HepG2 (cell line): Measurements from ENCODE around the gene MAP4K3. TPM values are rescaled to one million over a fixed set of nuclear protein-coding genes. Genes with fewer than 3 reads are reported as not detected.
A peak's percentile ranks its signal among the peaks of the same experiment; 100 is the strongest.

ENCODE experiments used
- ARNT2 ChIP-seq: sonication (generic); formaldehyde crosslinking; IDR thresholded peaks from 2 replicates; pipeline ENCODE4 v1.8.0; 2022; ENCODE audit warnings: mild to moderate bottlenecking, low read depth, missing genetic modification reagents, moderate library complexity
- DNMT3B ChIP-seq: conservative IDR thresholded peaks from 2 replicates; pipeline ENCODE4 v1.6.1; 2016; ENCODE audit warnings: missing biosample characterization, control low read depth
- KDM5A ChIP-seq: fragments of 200-600 bp; sonication (generic); IDR thresholded peaks from 2 replicates; pipeline ENCODE4 v1.7.0; 2018; ENCODE audit warnings: antibody characterized with exemption, mild to moderate bottlenecking, low read length, borderline replicate concordance
- MED1 ChIP-seq: sonication (generic); formaldehyde crosslinking; IDR thresholded peaks from 2 replicates; pipeline ENCODE4 v1.4.0; 2020; ENCODE audit warnings: missing genetic modification reagents
- NFIC ChIP-seq: IDR thresholded peaks from 2 replicates; pipeline ENCODE4 v1.6.1; 2012; ENCODE audit warnings: mild to moderate bottlenecking, low read length, inconsistent platforms
- NR3C1 ChIP-seq: sonication (generic); formaldehyde crosslinking; IDR thresholded peaks from 2 replicates; pipeline ENCODE4 v1.4.0; 2020; ENCODE audit warnings: missing genetic modification reagents
- SMAD1 ChIP-seq: sonication (generic); formaldehyde crosslinking; IDR thresholded peaks from 2 replicates; pipeline ENCODE4 v1.4.0; 2020; ENCODE audit warnings: missing genetic modification reagents, low read depth, mild to moderate bottlenecking, borderline replicate concordance
- SRSF1 ChIP-seq: fragments of 200-400 bp; formaldehyde crosslinking; optimal IDR thresholded peaks from 2 replicates; pipeline ENCODE3; 2017; ENCODE audit warnings: mild to moderate bottlenecking, low read depth, low read length, moderate library complexity
- SSRP1 ChIP-seq: IDR thresholded peaks from 2 replicates; pipeline ENCODE4 v1.6.1; 2016; ENCODE audit warnings: control low read depth
- TCF7 ChIP-seq: sonication (generic); IDR thresholded peaks from 2 replicates; pipeline ENCODE4 v1.6.1; 2016; ENCODE audit warnings: antibody characterized with exemption, low read depth
- YEATS4 ChIP-seq: sonication (generic); formaldehyde crosslinking; IDR thresholded peaks from 2 replicates; pipeline ENCODE4 v1.4.0; 2020; ENCODE audit warnings: missing genetic modification reagents, borderline replicate concordance
- ZBTB20 ChIP-seq: sonication (generic); formaldehyde crosslinking; IDR thresholded peaks from 2 replicates; pipeline ENCODE4 v1.8.1; 2023; ENCODE audit warnings: missing genetic modification reagents, low read depth, mild to moderate bottlenecking, borderline replicate concordance
- ZFP36 ChIP-seq: fragments of 150-350 bp; IDR thresholded peaks from 2 replicates; pipeline ENCODE4 v1.6.1; 2018; ENCODE audit warnings: borderline replicate concordance, low read length, low read depth; ENCODE audit not compliant: partially characterized antibody
- ZNF234 ChIP-seq: sonication (generic); formaldehyde crosslinking; conservative IDR thresholded peaks from 2 replicates; pipeline ENCODE4 v1.5.1; 2020; ENCODE audit warnings: mild to moderate bottlenecking, missing genetic modification reagents
- ZNF3 ChIP-seq: IDR thresholded peaks from 2 replicates; pipeline ENCODE4 v1.7.0; 2017; ENCODE audit warnings: inconsistent platforms
- ZNF430 ChIP-seq: sonication (generic); formaldehyde crosslinking; IDR thresholded peaks from 2 replicates; pipeline ENCODE4 v1.9.0; 2021; ENCODE audit warnings: mild to moderate bottlenecking, missing genetic modification reagents
- ZNF841 ChIP-seq: sonication (generic); formaldehyde crosslinking; IDR thresholded peaks from 2 replicates; pipeline ENCODE4 v1.8.1; 2023; ENCODE audit warnings: missing genetic modification reagents, borderline replicate concordance
- polyA plus RNA-seq, 8 experiments: library from polyadenylated mRNA; depleted of rRNA in 3 of 8; stranded (reverse) in 7 of 8; unstranded in 1 of 8; fragments of >200 nt; fragmentation: Illumina TruSeq in 4 of 8; extraction: Trizol in 4 of 8; gene quantifications; 2 replicates each; pipeline versions ENCODE4 v1.2.1 to v1.2.3, GENCODE V29; 2011 to 2016; ENCODE audit warnings: low read depth in 4 of 8, missing spikeins in 1 of 8, mixed read lengths in 1 of 8; ENCODE audit not compliant: insufficient read depth in 1 of 8
- total RNA-seq, 5 experiments: library from RNA; depleted of rRNA; stranded (reverse); fragments of >200 nt; fragmentation: Illumina TruSeq; extraction: Trizol; gene quantifications; 2 replicates each; pipeline ENCODE4 v1.2.3, GENCODE V29; 2016; ENCODE audit warnings: low read depth in 1 of 5
- TF ChIP-seq, protein P1 (sequence below): sonication (generic); formaldehyde crosslinking; IDR thresholded peaks from 2 replicates; pipeline ENCODE4 v1.8.0; 2023; ENCODE audit warnings: mild to moderate bottlenecking, missing genetic modification reagents
- TF ChIP-seq, protein P2 (sequence below): sonication (generic); formaldehyde crosslinking; IDR thresholded peaks from 2 replicates; pipeline ENCODE4 v1.8.0; 2022; ENCODE audit warnings: mild to moderate bottlenecking, missing genetic modification reagents
- TF ChIP-seq, protein P3 (sequence below): sonication (generic); formaldehyde crosslinking; IDR thresholded peaks from 2 replicates; pipeline ENCODE4 v1.4.0; 2020; ENCODE audit warnings: missing genetic modification reagents, borderline replicate concordance
- TF ChIP-seq, protein P4 (sequence below): sonication (generic); formaldehyde crosslinking; IDR thresholded peaks from 2 replicates; pipeline ENCODE4 v1.4.0; 2020; ENCODE audit warnings: missing genetic modification reagents

Gene MAP4K3
- total and polyA plus RNA-seq, 2 of the 13 experiments (the other 11 are each of a cell fraction or from before 2014, with no cell fraction given) = 45.9 to 53.2 TPM

DNA sequence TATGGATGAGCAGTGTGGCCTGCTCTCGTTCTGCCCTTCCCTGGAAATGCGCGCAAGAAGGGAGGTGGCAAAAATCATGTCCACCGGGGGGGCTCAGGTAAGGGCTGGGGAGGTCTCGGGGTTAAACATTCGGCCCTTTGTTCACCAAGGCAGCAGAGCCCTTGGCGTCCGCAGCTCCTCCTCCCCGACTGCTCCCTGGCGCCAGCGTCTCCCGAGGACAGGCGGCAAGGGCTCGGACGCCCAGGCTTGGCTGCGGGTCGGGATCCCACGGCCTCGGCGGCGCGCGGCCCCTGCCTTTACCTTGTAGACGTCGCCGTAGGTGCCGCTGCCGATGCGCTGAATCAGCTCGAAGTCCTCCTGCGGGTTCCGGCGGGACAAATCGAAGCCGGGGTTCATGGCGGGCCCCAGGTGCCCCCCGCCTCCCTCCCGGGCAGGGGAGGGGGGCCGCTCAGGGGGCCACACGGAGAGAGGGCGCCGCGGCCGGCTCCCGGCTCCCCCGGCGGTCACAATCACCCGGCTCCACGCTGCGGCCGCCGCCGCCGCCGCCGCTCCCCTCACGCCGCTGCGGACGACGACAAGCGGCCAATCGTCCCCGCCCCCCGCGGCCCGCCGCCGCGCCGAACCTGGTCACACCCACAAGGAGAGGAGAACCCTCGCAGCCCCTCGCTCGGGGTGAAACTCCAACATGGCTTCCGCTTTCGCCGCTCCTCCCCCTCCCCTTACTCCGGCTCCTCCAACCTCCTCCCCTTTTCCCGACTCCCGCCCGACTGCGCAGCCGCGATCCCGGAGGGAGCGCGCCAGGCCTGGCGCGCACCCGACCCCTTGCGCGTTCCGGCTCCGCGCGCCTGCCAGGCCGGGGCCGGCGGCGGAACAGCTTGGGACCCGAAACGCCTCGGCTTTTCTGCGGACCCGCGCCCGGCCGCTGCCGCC is at the start of gene MAP4K3 (continued):
- TF ChIP-seq, protein P1, sequence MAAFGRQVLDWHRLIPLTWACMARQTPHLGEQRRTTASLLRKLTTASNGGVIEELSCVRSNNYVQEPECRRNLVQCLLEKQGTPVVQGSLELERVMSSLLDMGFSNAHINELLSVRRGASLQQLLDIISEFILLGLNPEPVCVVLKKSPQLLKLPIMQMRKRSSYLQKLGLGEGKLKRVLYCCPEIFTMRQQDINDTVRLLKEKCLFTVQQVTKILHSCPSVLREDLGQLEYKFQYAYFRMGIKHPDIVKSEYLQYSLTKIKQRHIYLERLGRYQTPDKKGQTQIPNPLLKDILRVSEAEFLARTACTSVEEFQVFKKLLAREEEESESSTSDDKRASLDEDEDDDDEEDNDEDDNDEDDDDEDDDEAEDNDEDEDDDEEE (CRISPR knock-in tag) = peak; percentile 72; the same call in 1 of the 2 replicates
- peak; percentile 88 for TF ChIP-seq SRSF1
- no peak for TF ChIP-seq ZFP36
- TF ChIP-seq, protein P2, sequence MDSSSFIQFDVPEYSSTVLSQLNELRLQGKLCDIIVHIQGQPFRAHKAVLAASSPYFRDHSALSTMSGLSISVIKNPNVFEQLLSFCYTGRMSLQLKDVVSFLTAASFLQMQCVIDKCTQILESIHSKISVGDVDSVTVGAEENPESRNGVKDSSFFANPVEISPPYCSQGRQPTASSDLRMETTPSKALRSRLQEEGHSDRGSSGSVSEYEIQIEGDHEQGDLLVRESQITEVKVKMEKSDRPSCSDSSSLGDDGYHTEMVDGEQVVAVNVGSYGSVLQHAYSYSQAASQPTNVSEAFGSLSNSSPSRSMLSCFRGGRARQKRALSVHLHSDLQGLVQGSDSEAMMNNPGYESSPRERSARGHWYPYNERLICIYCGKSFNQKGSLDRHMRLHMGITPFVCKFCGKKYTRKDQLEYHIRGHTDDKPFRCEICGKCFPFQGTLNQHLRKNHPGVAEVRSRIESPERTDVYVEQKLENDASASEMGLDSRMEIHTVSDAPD (CRISPR knock-in tag) = no peak; the same call in 1 of the 2 replicates
- TF ChIP-seq, protein P3, sequence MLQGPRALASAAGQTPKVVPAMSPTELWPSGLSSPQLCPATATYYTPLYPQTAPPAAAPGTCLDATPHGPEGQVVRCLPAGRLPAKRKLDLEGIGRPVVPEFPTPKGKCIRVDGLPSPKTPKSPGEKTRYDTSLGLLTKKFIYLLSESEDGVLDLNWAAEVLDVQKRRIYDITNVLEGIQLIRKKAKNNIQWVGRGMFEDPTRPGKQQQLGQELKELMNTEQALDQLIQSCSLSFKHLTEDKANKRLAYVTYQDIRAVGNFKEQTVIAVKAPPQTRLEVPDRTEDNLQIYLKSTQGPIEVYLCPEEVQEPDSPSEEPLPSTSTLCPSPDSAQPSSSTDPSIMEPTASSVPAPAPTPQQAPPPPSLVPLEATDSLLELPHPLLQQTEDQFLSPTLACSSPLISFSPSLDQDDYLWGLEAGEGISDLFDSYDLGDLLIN = no peak
- no peak for TF ChIP-seq NFIC
- TF ChIP-seq KDM5A = peak; percentile 85; the same call in 1 of the 2 replicates
- no peak for TF ChIP-seq ZNF3 (CRISPR knock-in tag)
- TF ChIP-seq SSRP1 (CRISPR knock-in tag) = no peak
- TF ChIP-seq, protein P4, sequence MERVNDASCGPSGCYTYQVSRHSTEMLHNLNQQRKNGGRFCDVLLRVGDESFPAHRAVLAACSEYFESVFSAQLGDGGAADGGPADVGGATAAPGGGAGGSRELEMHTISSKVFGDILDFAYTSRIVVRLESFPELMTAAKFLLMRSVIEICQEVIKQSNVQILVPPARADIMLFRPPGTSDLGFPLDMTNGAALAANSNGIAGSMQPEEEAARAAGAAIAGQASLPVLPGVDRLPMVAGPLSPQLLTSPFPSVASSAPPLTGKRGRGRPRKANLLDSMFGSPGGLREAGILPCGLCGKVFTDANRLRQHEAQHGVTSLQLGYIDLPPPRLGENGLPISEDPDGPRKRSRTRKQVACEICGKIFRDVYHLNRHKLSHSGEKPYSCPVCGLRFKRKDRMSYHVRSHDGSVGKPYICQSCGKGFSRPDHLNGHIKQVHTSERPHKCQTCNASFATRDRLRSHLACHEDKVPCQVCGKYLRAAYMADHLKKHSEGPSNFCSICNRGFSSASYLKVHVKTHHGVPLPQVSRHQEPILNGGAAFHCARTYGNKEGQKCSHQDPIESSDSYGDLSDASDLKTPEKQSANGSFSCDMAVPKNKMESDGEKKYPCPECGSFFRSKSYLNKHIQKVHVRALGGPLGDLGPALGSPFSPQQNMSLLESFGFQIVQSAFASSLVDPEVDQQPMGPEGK = peak; percentile 98
- peak; percentile 42 for TF ChIP-seq ZNF430 (CRISPR knock-in tag)
- no peak for TF ChIP-seq ZBTB20 (CRISPR knock-in tag)
- TF ChIP-seq MED1 (CRISPR knock-in tag) = peak; percentile 58
- TF ChIP-seq NR3C1 (CRISPR knock-in tag) = no peak
- peak; percentile 69; the same call in 1 of the 2 replicates for TF ChIP-seq YEATS4 (CRISPR knock-in tag)
- no peak for TF ChIP-seq SMAD1 (CRISPR knock-in tag)
- no peak for TF ChIP-seq DNMT3B (CRISPR knock-in tag)
- no peak for TF ChIP-seq ZNF841 (CRISPR knock-in tag)
- TF ChIP-seq TCF7 = peak; percentile 51; the same call in 1 of the 2 replicates
- no peak for TF ChIP-seq ARNT2 (CRISPR knock-in tag)
- no peak; the same call in 1 of the 2 replicates for TF ChIP-seq ZNF234 (CRISPR knock-in tag)
